HG02840 (cell line): ENCODE data around the gene YES1.
"Not testable (repeated sequence)": the region's sequence is repeated elsewhere in the genome, so short reads cannot be mapped to it uniquely, and the experiment has no call there.

Source experiments
- ATAC-seq: cut with Tn5 transposase; IDR thresholded peaks from one replicate; pipeline ENCODE4 v1.9.1; 2021; ENCODE audit warnings: mild to moderate bottlenecking, moderate library complexity, moderate number of reproducible peaks; ENCODE audit not compliant: unreplicated experiment, low FRiP score

Gene YES1

DNA sequence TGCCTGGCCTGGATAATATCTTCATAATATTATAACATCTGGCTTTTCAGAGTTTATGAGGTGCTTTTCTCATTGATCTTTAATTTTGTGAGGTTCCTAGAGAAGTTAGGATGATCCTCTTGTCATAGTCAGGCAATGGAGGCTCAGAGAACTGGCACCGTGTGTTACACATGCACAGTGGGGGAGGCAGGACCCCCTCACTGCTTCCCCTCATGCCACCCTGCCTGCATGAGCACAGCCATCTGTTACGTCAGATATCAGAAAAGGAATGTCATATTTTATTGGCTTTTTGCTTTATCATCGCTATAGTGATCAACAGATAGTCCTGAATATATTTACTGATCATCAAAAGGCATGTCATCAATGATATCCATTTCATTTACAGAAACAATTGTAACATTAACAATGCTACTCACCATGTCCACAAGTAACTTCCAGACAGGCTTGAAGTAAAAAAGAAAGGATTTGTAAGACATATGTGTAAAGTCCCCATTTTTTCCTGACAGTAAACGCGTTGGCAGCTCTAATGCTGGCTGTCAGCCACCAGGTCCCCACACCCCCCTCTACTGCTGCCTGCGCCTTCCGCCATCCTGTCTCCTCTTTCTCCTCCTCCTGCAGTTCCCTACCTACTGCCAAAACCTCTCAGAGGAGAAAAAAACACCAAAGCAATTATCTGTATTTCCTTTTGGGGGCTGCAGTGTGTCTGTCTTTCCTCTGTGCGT lies 118.4 kb downstream of the YES1 start:
- ATAC-seq = no peak

DNA sequence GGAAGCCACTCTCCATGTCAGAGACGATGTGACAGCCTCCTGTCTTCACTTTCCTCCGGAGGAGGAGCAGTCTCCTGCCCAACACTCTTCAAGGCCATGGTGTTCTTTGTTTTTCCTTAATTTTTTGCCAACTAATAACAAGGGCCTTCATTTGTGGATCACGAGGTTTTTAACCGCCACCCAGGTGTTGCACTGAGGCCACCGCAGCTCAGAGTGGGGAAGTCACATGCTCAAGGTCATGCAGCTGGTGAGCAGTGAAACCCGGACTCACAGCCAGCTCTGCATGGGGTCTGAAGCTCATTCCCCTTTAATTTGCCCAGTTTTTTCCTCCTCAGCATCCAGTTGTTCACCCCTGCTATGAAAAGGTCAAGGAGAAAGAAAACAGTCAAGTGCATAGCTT lies 119.2 kb downstream of the YES1 start:
- no peak for ATAC-seq

DNA sequence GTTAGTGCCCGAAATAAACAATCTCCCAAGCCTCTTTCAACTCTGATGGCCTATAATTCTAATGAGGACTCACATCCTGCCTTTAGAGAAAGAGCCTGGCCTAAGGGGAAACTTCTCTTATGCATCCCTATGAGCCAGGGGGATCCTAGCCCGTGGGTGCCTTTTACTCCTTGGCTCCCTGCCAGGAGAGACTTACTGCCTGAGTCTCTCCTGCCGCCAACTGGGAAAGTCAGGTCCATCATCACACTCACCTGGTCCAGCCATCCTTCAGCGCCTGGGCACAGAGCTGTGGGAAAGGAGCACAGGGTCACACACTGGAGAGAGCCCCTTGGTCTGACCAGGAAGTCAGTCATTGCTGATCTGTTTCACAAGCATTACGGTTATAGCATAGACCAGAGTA lies 123.7 kb downstream of the YES1 start:
- ATAC-seq = no peak

DNA sequence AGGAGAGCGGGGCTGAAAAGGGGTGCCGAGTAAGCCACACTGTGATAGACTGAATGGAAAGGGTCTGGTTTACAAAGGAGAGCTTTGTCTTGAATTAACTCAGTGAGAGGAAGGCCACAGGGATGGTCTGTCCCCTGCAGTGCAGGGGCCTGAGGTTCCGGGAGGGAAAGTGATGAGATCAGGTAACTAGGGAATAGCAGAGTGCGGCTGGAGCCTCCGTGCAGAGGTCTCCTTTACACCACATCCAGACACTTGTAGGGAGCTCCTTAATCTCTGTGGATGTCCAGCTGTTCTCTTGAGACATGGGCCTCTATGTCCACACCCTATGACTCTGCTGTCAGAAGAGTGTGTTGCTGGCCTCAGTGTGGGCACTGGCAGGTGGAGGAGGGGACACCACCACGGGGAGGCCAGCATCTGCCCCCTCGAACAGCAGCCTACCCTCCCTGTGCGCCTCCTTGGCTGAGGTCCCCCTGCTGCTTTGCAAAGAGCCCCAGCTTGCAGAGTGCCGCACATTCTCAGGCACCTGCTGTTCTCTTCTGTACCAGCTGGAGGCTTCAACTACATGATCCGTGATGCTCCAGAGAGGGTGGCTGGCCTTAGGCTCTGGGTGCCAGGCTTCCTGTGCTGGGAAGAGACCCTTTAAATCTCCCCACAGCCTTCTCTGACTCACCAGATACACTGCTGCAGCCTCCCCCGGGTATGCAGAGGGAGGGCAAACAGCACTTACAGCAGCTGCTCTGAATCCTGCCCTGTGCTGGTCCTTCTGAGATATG lies 125.5 kb downstream of the YES1 start:
- ATAC-seq = no peak

DNA sequence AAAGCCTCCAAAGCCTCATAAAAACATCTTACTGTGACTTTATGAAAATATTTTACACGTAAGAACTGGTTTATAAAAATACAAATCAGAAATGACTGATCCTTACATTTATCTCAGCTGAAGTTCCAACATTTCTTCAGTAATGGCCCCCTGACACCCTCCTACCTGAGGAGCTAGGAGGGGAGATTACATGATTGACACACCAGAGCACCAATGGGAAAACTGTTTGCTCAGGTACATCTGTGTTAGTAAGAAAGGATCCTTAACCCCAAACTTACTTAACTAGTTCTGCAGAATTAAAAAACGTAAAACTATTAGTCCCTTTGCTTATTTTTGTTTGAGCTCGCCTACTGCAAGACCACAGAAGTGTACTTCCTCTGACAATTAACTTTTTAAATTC lies 126.6 kb downstream of the YES1 start:
- ATAC-seq = no peak

DNA sequence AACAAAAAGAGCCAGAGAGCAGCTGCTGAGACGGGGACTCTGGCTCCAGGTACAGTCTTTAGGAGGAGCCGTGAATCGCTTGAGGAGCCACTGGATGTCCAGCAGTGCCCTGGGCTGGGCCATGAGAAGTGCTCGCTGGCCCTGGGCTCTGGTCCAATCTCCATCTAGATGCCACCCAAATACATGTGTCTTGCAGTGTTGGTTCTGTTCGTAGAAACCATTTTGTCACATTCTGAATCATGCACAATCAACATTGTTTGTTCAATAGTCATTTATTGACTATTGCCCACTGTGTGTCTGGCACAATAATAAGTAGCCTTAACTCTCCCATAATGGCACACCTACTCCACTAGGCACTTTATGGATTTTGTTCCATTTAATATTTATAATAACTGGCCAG lies 128.5 kb downstream of the YES1 start:
- ATAC-seq = no peak

DNA sequence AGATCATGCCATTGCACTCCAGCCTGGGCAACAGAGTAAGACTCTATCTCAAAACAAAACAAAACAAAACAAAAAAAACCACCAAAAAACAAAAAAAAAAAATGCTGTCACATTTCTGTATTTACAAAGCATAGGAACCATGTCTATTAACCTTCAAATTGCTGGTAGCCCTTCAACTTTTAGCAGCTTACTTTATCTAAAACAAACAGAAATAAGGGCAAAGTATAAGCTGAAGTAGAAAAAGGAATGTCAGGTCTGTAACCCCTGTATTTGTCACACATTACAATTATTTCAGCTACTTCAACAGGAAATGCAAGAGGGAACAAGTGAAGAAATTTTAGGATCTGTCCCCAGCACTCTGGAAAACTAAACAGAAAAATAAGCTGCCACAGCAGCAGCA lies 129.2 kb downstream of the YES1 start:
- no peak for ATAC-seq

DNA sequence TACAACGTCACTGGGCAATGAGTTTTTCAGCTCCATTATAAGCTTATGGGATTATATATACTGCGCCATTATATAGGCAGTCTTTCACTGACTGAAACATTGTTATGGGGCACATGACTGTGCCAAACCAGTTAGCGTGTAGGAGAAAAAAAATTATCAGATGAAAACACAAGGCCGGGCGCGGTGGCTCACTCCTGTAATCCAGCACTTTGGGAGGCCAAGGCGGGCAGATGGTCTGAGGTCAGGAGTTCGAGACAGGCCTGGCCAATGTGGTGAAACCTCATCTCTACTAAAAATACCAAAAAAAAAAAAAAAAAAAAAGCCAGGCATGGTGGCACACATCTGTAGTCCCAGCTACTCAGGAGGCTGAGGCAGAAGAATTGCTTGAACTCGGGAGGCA lies 129.6 kb downstream of the YES1 start:
- not testable (repeated sequence) for ATAC-seq

DNA sequence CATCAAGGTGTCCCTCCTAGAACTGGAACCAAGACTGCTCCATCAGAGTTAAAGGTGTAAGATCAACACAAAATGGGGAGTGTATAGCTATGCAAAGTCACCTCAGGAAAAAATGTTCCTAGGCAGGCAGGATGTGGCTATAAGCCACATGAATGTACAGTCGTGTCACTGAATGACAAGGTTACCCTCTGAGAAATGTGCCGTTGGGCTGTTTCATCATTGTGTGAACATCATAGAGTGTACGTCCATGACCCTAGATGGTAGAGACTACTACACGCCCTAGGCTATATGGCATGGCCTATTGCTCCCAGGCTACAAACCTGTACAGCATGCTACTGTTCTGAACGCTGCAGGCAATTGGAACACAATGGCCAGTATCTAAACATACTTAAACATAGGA lies 130.1 kb downstream of the YES1 start:
- ATAC-seq = no peak

DNA sequence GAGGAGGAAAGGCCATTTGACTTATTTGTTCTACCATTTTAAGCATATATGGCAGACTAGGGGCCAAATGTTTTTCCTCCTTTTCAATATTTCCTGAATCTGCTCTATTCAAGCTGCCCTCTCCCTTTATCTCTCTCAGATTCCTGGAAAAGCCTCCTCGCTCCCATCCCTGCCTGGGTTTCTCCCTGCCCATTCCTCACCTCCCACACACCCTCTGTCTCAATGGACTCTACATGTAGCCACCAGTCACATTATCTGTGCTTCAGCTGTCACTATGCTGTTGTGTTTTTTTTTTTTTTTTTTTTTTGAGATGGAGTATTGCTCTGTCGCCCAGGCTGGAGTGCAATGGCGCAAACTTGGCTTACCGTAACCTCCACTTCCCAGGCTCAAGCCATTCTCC lies 131.7 kb downstream of the YES1 start:
- ATAC-seq = no peak

DNA sequence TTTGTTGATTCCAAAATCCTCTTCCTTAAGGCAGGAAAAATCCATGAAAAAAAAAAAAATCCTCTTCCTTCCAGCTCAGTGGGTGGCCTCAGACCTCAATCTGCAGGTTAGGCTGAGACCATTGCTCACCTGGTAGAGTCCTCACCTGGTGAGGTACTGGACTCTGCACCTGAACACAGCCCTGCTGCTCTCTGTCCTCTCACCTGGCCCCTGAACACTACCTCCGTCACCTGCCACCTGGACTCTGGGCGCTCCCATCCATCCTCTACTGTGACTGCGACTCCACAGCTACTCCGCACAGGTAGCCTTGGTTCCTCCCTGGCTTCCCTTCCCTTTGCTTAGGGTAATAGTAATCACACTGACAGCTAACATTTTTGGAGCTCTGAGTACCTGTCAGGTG lies 132.5 kb downstream of the YES1 start:
- no peak for ATAC-seq

DNA sequence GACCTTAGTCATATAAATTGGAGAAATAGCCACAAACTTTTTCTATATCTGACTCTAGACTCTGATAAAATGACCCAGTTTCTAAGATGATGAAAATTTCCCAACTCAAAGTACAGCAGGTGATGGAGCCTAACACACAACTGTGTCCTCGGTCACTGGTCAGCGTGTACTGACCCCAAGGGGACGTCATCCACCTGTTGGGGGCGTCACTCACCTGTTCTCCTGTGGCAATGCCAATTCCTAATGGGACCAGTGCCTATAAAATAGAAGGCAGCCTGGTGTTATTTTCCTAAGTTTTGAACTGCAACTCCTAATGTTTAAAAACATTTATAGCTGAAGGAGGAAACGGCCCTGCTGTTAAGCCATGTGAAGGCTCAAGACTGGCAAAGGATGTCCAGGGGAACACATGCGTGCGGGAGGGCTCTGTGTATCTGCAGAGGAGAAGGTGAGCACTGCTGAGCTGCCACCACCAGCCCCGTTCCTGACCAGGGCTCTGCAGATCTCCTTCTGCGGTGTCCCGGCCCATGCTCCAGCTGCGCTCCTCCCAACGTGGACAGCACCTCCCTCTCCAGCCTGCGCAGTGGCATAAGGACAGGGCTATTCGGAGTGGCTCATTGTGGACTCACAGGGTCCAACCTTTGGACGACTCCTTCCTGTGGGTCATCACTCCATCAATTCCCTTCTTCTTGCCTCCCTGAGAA lies 133.4 kb downstream of the YES1 start:
- no peak for ATAC-seq

DNA sequence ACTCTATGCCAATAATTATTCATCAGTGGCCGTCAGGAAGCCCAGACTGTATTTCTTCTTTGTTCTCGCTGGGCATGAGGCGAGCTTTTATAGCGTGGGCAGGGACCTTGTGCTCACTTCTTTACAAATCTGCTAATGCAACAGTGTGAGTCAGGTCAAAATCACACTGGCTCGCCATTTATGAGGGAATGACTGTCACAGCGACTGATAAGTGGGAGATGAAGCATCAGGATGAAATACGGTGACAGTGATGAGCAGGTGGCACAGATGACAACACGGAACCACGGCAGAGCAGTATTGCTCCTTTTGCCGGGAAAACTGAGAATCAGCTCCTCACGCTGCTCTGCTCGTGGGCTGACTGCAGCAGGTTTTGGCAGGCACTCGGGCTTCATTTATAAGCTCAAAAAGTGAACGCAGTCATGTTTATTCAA lies 134.1 kb downstream of the YES1 start:
- no peak for ATAC-seq

DNA sequence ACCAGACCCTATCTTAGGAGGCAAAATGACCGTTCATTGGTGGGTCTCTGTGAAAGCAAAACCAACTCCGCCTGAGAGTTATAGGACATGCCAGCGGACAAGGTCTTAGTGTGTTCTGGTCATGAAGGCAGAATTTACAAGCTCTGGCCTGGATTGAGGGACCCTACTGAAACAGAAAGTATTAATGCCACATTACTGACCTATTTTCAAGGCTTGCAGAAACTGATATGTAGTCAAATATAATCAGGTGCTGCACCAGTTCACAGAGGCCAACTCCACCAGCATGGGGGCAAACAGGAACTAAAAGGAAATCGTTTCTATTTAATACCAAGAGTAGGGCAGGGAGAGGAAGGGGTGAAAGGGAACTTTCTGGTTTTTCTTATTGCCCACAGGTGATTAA lies 134.9 kb downstream of the YES1 start:
- ATAC-seq = no peak

DNA sequence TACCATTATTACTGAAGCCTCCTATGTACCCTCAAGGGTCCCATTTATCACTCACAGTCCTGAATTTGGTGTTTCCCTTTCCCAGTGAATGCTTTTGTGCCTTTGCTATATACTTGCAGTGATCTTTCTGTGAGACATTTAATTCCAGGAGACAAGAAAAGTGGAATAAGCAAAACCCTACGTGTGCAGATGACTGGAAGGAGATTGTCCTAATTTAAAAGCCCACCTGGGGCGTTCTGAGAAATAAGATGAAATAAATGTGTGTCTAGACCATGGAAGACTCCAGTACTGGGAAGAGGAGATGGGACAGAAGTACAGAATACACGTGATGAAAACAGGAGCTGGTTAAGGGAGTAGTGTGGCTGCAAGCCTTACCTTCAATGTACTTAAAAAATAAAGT lies 135.3 kb downstream of the YES1 start:
- ATAC-seq = no peak

DNA sequence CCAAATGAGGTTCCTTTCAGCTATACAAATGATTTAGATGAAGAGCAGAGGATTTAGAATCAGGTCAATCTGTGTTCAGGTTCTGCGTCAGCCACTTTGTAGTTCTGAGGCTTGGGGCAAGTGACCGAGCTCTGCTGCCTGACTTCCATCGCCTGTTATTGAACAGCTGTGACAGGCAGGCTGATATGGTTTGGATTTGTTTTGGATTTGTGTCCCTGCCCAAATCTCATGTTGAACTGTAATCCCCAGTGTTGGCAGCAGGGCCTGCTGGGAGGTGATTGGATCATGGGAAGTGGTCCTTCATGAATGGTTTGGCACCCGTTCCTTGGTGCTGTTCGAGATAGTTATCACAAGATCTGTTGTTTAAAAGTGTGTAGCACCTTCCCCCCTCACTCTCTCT lies 136.0 kb downstream of the YES1 start:
- ATAC-seq = no peak

DNA sequence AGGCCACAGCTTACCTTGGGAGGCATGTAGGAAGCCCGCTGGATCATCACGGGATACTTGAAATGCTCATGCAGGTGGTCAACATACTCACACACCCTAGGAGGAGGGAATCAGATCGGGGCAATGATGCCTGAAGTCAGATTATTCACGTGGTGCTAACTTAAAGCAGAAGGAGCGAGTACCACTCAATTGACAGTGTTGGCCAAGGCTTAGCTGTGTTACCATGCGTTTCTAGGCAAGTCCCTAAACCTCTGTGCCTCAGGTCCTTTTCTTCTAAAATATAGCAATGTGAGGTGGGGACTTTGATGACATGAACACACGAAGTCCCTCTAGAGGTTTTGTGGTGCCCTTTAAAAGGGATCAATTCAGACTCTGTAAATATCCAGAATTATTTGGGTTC lies 136.7 kb downstream of the YES1 start:
- ATAC-seq = no peak

DNA sequence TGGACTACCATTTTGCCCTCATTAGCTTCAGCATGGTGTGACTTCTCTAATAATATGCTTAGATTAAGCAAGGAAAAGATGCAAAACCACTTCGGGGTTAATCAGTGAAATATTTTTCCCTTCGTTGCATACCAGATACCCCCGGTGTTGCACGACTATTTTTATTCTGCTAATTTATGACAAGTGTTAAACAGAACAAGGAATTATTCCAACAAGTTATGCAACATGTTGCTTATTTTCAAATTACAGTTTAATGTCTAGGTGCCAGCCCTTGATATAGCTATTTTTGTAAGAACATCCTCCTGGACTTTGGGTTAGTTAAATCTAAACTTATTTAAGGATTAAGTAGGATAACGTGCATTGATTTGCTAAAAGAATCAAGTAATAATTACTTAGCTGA lies 138.3 kb downstream of the YES1 start:
- no peak for ATAC-seq

DNA sequence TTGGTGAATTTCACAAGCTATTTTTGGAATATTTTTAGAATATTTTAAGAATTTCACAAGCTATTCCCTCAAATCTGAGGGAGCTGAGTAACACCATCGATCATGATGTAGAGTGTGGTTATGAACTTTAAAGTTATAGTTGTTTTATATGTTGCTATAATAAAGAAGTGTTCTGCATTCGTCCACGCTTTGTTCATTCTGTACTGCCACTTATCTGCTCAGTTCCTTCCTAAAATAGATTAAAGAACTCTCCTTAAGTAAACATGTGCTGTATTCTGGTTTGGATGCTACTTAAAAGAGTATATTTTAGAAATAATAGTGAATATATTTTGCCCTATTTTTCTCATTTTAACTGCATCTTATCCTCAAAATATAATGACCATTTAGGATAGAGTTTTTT lies 138.7 kb downstream of the YES1 start:
- no peak for ATAC-seq
